ENCODE measurements around the gene GP9.

GRCh38 chr3:129016720-129017483 is 43.7 kb upstream of the GP9 start:
- TF ChIP-seq CTCF (conservative IDR thresholded peaks at IDR 0.05; ENCODE audit: low read depth, low read length) (no peak), EZH2 (IDR thresholded peaks at IDR 0.05; ENCODE audit: borderline replicate concordance, low read depth, low read length, poor library complexity, severe bottlenecking) (no peak)

Measured in A673 (cell line).